Midbrain (tissue), 1 donor: ENCODE data around the gene OR6J1.
A peak's percentile ranks its signal among the peaks of the same experiment; 100 is the strongest.
"Not testable (repeated sequence)": the region's sequence is repeated elsewhere in the genome, so short reads cannot be mapped to it uniquely, and the experiment has no call there.

Experiments used
- DNase-seq: peaks from one replicate; lab custom pipeline; 2025; lab: John Stamatoyannopoulos, UW

The OR6J1 gene

GRCh38 chr14:22606380-22606779 is 37.8 kb downstream of the OR6J1 start:
- no peak for DNase-seq

GRCh38 chr14:22602862-22603261 is 41.3 kb downstream of the OR6J1 start:
- no peak for DNase-seq

- no peak for DNase-seq
These were observed 42.2 kb downstream of the OR6J1 start for GRCh38 chr14:22601996-22602395.

- DNase-seq, result no peak
These were observed 42.7 kb downstream of the OR6J1 start for GRCh38 chr14:22601456-22601855.

GRCh38 chr14:22600027-22600426 is 44.1 kb downstream of the OR6J1 start:
- no peak for DNase-seq

GRCh38 chr14:22599349-22599748 is 44.8 kb downstream of the OR6J1 start:
- DNase-seq, result no peak

- peak; percentile 27 for DNase-seq
These were observed 45.3 kb downstream of the OR6J1 start for GRCh38 chr14:22598896-22599244.

GRCh38 chr14:22598099-22598895 is 45.9 kb downstream of the OR6J1 start, which contains the start of gene ABHD4:
Gene ABHD4 (plus strand): TSS chr14:22598300. CDS start chr14:22598307, 7 bp downstream.
- peak; percentile 86 for DNase-seq

- peak; percentile 62 for DNase-seq
These were observed 46.4 kb downstream of the OR6J1 start for GRCh38 chr14:22597771-22598098.

- no peak for DNase-seq
These were observed 46.9 kb downstream of the OR6J1 start for GRCh38 chr14:22597265-22597664.

GRCh38 chr14:22596354-22596879 is 47.7 kb downstream of the OR6J1 start:
- DNase-seq, result no peak

GRCh38 chr14:22594156-22594716 is 49.9 kb downstream of the OR6J1 start:
- DNase-seq, result no peak

- DNase-seq, result no peak
These were observed 50.6 kb downstream of the OR6J1 start for GRCh38 chr14:22593601-22594000.

- DNase-seq, result no peak
These were observed 51.0 kb downstream of the OR6J1 start for GRCh38 chr14:22593189-22593588.

GRCh38 chr14:22589096-22589839 is 54.9 kb downstream of the OR6J1 start, which contains the start of gene DAD1:
Gene DAD1 (minus strand): TSS chr14:22589224. CDS start chr14:22589157, 67 bp downstream.
- DNase-seq, result peak; percentile 97

- no peak for DNase-seq
These were observed 55.5 kb downstream of the OR6J1 start for GRCh38 chr14:22588526-22589095.

GRCh38 chr14:22587677-22588422 is 56.3 kb downstream of the OR6J1 start:
- not testable (repeated sequence) for DNase-seq

- no peak for DNase-seq
These were observed 56.9 kb downstream of the OR6J1 start for GRCh38 chr14:22587247-22587646.

- DNase-seq, result no peak
These were observed 60.2 kb downstream of the OR6J1 start for GRCh38 chr14:22583994-22584393.
